SU-DHL-6 (cell line): ENCODE measurements around the gene RHBDF2.

Experiments used
- H2AFZ ChIP-seq: fragments of 200-600 bp; sonication (generic); 2 replicates; pipeline ENCODE4 v1.6.1; 2014; ENCODE audit warnings: low read depth, mild to moderate bottlenecking, moderate library complexity, mixed read lengths, antibody characterized with exemption, low read length; ENCODE audit not compliant: severe bottlenecking
- H3F3A ChIP-seq: fragments of 200-600 bp; shearing (Covaris generic); 2 replicates; pipeline ENCODE4 v1.6.0; 2016; ENCODE audit warnings: antibody characterized with exemption, mild to moderate bottlenecking; ENCODE audit not compliant: insufficient read depth
- H3K27ac ChIP-seq: fragments of 200-600 bp; sonication (generic); 2 replicates; pipeline ENCODE4 v1.5.1; 2016; ENCODE audit warnings: low read depth, mild to moderate bottlenecking, low read length, moderate library complexity, mixed read lengths
- H3K27me3 ChIP-seq: fragments of 200-600 bp; sonication (generic), shearing (Covaris generic); 2 replicates; pipeline ENCODE4 v1.6.0; 2014; ENCODE audit warnings: mild to moderate bottlenecking, low read length
- H3K36me3 ChIP-seq: fragments of 200-600 bp; sonication (generic); 2 replicates; pipeline ENCODE4 v1.6.1; 2014; ENCODE audit warnings: mild to moderate bottlenecking, low read length, mixed read lengths
- H3K4me2 ChIP-seq: fragments of 300-600, 200-600 bp; shearing (Covaris generic), sonication (generic); 2 replicates; pipeline ENCODE4 v1.6.0; 2014; ENCODE audit warnings: low read length, low read depth, mild to moderate bottlenecking; ENCODE audit not compliant: poor library complexity, severe bottlenecking
- H3K4me3 ChIP-seq: fragments of 200-600 bp; sonication (generic); 2 replicates; pipeline ENCODE4 v1.5.1; 2014; ENCODE audit warnings: antibody characterized with exemption, low read length, mild to moderate bottlenecking, mixed read lengths; ENCODE audit not compliant: insufficient read depth, poor library complexity, severe bottlenecking
- H3K79me2 ChIP-seq: fragments of 200-600 bp; sonication (generic); 2 replicates; pipeline ENCODE4 v1.6.1; 2014; ENCODE audit warnings: mild to moderate bottlenecking, low read length, moderate library complexity; ENCODE audit not compliant: insufficient read depth
- H3K9ac ChIP-seq: fragments of 200-600 bp; sonication (generic); 2 replicates; pipeline ENCODE4 v1.7.0; 2014; ENCODE audit warnings: mild to moderate bottlenecking, low read length
- H3K9me2 ChIP-seq: fragments of 200-600 bp; sonication (generic); replicated peaks from 2 replicates; pipeline ENCODE4 v1.6.1; 2014; ENCODE audit warnings: low read length; ENCODE audit not compliant: insufficient read depth
- H3K9me3 ChIP-seq: fragments of 200-600 bp; sonication (generic); 2 replicates; pipeline ENCODE4 v1.6.1; 2014; ENCODE audit warnings: low read length, mixed read lengths; ENCODE audit not compliant: insufficient read depth
- H4K20me1 ChIP-seq: fragments of 200-600 bp; sonication (generic); 2 replicates; pipeline ENCODE4 v1.6.1; 2014; ENCODE audit warnings: low read depth, mild to moderate bottlenecking, antibody characterized with exemption, low read length, moderate library complexity, mixed read lengths
- CTCF ChIP-seq: fragments of 200-600 bp; sonication (generic); IDR thresholded peaks from one replicate; pipeline ENCODE4 v1.5.1; 2017; ENCODE audit warnings: antibody characterized with exemption, mild to moderate bottlenecking, low read length, moderate library complexity; ENCODE audit not compliant: insufficient read depth, poor library complexity, severe bottlenecking
- EZH2phosphoT487 ChIP-seq: fragments of 200-600 bp; sonication (generic), shearing (Covaris generic); conservative IDR thresholded peaks from 2 replicates; pipeline ENCODE4 v1.6.1; 2018; ENCODE audit warnings: mild to moderate bottlenecking, antibody characterized with exemption, low read length, moderate library complexity, mixed read lengths

The RHBDF2 gene

DNA sequence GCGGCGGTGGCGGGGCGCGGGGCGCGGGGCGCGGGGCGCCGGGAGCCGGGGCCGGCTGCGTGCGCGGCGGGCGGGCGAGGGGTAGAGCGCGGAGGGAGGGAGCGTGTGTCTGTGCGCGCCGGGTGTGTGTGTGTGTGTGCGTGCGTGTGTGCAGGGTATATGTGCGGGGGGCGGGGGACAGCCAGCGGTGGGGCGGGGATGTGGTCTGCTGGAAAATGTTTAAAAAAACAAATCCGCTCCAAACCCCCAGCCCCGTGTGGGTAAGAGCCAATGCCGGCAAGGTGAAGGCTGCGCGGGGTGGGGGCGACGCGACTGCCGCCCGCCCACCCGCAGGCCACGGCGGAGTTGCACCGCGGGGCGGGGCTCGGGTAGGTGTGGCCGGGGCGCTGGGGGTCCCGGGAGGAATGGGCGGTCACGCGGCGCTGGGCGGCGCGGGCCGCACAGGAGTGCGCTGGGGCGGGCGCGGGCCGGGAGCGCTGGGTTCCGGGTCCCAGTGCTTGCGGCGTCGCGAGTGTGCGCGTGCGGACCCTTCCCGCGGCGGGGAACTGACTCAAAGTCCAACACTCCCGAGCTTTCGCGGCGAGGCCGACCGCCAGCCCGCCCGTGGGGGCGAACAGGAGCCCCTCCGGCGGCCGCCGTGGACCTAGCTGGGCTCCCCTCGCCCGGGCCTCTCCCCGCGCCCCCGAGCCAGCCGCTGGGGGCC is 36.5 kb upstream of the RHBDF2 start, which contains the start of gene CYGB:
Gene CYGB (minus strand): TSS at position 132 of the 703 bp plus-strand sequence. CDS start 167 bp downstream, outside the sequence.
- H3K27ac ChIP-seq = no peak within 1 kb of the TSS

DNA sequence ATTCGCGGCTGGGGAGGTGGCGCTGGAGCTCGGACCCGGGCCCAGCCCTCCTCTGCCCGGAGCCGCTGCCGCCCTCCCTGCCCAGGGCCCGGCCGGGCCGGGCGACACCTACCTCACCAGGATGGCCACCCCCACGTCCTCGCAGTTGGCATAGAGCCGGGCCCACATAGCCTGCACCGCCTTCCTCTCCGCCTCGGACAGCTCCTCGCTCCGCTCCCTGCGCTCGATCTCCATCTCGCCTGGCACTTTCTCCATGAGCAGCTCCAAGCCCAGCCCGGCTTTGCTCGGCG is 36.0 kb upstream of the RHBDF2 start:
- H2AFZ ChIP-seq = no peak overlapping the region
- no peaks in the 10 kb centered on the region for H3K36me3 ChIP-seq
- TF ChIP-seq EZH2phosphoT487 = no peak
- no peak for TF ChIP-seq CTCF
- no peak overlapping the region for H3K9ac ChIP-seq
- H3K27ac ChIP-seq = no peak overlapping the region
- H3K9me3 ChIP-seq = no peaks in the 10 kb centered on the region
- H3K9me2 ChIP-seq = no peaks in the 10 kb centered on the region
- no peaks in the 10 kb centered on the region for H3K27me3 ChIP-seq
- H3K4me2 ChIP-seq = no peak overlapping the region
- H3K4me3 ChIP-seq = no peak overlapping the region
- no peaks in the 10 kb centered on the region for H3K79me2 ChIP-seq
- H4K20me1 ChIP-seq = no peaks in the 10 kb centered on the region
- no peaks in the 10 kb centered on the region for H3F3A ChIP-seq

More for the DNA sequence above, 36.5 kb upstream of the RHBDF2 start, which contains the start of gene CYGB:
- no peaks in the 10 kb centered on the region for H3K9me3 ChIP-seq
- H4K20me1 ChIP-seq = no peaks in the 10 kb centered on the region
- no peak within 1 kb of the TSS for H3K9ac ChIP-seq
- H3K27me3 ChIP-seq = no peaks in the 10 kb centered on the region
- TF ChIP-seq CTCF = no peak
- TF ChIP-seq EZH2phosphoT487 = no peak
- no peak within 1 kb of the TSS for H3K4me2 ChIP-seq
- no peak within 1 kb of the TSS for H2AFZ ChIP-seq
- H3K4me3 ChIP-seq = no peak within 1 kb of the TSS
- H3K36me3 ChIP-seq = no peaks in the 10 kb centered on the region
- no peaks in the 10 kb centered on the region for H3K9me2 ChIP-seq
- H3F3A ChIP-seq = no peaks in the 10 kb centered on the region
- H3K79me2 ChIP-seq = no peaks in the 10 kb centered on the region

GRCh38 chr17:76536511-76537287 is 35.5 kb upstream of the RHBDF2 start:
- H3K9me3 ChIP-seq = no peaks in the 10 kb centered on the region
- no peaks in the 10 kb centered on the region for H4K20me1 ChIP-seq
- H3K27ac ChIP-seq = no peak overlapping the region
- H3F3A ChIP-seq = no peaks in the 10 kb centered on the region
- no peak overlapping the region for H3K4me2 ChIP-seq
- no peaks in the 10 kb centered on the region for H3K9me2 ChIP-seq
- H3K36me3 ChIP-seq = no peaks in the 10 kb centered on the region
- no peak overlapping the region for H2AFZ ChIP-seq
- H3K4me3 ChIP-seq = no peak overlapping the region
- TF ChIP-seq EZH2phosphoT487 (no peak), CTCF (no peak)
- no peak overlapping the region for H3K9ac ChIP-seq
- H3K79me2 ChIP-seq = no peaks in the 10 kb centered on the region
- no peaks in the 10 kb centered on the region for H3K27me3 ChIP-seq
